IPS DF 19.7 (cell line): ENCODE results near the gene RNF148.
"Not testable (repeated sequence)": the region's sequence is repeated elsewhere in the genome, so short reads cannot be mapped to it uniquely, and the experiment has no call there.

Experiments
- DNase-seq: peaks from one replicate; pipeline ENCODE4 v3.0.0-alpha.2; 2013; ENCODE audit warnings: low read depth, low spot score

Gene RNF148

GRCh38 chr7:122691569-122692235, 11.0 kb downstream of the RNF148 start:
- DNase-seq = no peak

GRCh38 chr7:122689346-122690109, 13.2 kb downstream of the RNF148 start:
- no peak for DNase-seq

- DNase-seq = no peak
Observed at GRCh38 chr7:122688400-122688998, 14.2 kb downstream of the RNF148 start.

GRCh38 chr7:122686360-122686878, 16.3 kb downstream of the RNF148 start:
- DNase-seq = no peak

DNA sequence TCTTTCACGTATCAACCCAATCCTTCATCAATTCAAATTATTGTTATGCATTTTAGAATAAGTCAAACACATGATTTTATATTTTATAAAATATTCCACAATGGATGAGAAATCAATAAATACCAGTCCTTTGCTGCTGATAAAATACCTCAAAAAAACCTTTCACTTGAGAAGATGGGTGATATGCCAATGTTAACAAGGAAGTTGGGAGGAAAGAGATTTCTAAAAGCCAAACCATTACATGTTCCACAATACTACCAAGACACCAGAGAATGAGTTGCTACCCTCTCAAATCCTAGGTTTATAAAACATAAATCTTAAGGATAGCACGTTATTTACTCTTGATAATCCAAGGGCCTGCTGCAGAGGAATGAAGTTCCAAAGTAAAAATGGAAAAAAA, 18.2 kb downstream of the RNF148 start:
- no peak for DNase-seq

GRCh38 chr7:122682815-122683550, 19.7 kb downstream of the RNF148 start:
- no peak for DNase-seq

DNA sequence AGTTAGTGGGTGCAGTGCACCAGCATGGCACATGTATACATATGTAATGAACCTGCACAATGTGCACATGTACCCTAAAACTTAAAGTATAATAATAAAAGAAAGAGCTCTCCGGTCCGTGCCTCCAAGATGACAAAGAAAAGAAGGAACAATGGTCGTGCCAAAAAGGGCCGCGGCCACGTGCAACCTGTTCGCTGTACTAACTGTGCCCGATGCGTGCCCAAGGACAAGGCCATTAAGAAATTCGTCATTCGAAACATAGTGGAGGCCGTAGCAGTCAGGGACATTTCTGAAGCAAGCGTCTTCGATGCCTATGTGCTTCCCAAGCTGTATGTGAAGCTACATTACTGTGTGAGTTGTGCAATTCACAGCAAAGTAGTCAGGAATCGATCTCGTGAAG, 21.5 kb downstream of the RNF148 start:
- not testable (repeated sequence) for DNase-seq

GRCh38 chr7:122679813-122680212, 22.9 kb downstream of the RNF148 start:
- no peak for DNase-seq

DNA sequence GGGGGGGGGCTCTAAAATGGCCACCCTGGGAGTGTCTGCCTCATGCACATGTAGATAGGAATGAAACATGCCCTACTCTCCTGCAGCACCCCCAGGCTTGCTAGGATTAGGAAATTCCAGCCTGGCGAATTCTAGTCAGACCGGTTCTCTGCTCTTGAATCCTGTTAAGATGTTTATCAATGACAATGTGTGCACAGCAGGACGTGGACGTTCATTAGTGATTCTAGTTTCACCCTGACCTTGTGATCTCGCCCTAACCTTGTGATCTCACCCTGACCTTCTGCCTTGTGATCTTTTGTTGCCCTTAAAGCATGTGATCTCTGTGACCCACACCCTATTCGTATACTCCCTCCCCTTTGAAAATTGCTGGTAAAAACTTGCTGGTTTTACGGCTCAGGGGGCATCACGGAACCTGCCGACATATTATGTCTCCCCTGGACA, 23.4 kb downstream of the RNF148 start:
- DNase-seq = peak; percentile 99

DNA sequence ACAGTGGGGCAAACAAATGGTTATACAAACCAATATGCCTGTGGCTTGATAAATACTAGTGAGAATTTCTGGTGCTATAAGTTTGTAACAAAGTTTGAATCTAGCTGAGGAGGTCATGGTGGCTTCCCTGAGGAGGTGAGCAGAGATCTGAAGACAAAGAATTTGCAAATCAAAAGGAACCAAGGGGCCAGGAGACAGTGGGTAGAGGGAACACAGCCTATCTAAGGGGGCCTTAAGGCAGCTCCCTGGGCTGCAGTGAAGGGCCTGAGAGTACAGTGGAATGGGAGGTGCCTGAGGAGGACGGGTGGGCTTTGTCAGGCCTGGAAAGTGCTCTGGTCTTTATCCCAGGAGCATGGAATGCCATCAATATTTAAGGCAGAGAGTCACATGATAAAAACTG, 25.6 kb downstream of the RNF148 start:
- no peak for DNase-seq

DNA sequence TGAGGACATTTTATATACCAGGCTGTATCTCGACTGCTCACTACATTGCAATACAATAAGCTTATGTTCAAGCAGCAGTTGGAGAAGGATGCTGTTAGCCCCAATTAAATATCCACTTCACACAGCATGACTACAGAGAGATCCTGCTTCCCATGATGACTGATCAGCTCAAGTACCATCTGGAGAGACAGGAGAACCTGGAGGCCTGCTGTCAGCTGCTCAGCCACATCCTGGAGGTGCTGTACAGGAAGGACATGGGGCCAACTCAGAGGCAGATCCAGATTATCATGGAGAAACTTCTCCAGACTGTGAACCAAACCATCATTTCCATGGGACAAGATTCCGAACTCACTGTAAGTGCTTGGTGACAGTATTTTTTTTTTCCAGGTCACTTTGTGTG, 26.3 kb downstream of the RNF148 start:
- DNase-seq = no peak

- no peak for DNase-seq
Observed at GRCh38 chr7:122675621-122676020, 27.1 kb downstream of the RNF148 start.

GRCh38 chr7:122675011-122675410, 27.7 kb downstream of the RNF148 start:
- no peak for DNase-seq

DNA sequence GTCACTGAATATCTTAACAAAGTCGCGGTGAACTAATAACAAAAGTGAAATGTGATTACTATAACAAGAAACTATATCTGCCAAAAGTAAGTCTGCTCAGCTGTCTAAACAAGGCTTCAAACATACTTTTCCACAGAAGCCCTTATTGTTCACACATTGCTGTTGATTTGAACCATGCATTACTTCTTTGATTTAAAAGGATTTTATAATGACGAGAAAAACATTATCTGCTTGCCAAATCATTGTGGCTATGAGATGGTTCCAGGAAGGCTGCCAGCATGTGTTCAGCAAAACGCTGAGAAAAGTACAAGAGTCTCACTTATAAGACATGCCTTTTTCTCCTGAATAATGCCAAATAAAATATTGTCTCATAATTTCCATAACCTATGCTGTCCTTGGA, 28.2 kb downstream of the RNF148 start:
- no peak for DNase-seq

DNA sequence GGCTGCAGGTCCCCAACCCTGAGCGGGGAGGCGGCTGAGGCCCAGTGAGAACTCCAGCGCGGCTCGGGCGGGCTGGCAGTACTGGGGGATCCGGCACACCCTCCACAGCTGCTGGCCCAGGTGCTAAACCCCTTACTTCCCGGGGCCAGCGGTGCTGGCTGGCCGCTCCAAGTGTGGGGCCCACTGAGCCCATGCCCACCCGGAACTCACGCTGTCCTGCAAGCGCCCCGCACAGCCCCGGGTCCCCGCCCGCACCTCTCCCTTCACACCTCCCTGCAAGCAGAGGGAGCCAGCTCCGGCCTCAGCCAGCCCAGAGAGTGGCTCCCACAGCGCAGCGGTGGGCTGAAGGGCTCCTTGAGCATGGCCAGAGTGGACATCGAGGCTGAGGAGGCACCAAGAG, 28.8 kb downstream of the RNF148 start:
- no peak for DNase-seq

DNA sequence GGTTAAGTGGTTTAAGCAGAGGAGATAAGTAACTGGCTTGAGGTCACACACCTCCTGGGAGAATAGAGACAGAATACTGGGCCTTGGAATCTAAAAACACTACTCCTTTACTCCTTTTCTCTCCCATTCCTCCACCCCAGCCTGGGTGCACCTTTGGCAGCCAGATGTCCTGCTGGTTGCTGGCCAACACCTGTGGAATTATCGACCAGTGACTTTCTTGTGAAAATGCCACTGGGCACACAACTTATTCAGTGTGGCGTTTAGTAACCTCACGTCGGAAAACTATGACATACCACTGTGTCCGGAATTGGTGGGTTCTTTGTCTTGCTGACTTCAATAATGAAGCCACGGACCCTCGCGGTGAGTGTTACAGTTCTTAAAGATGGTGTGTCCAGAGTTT, 30.2 kb downstream of the RNF148 start:
- no peak for DNase-seq

- DNase-seq = no peak
Observed at GRCh38 chr7:122663733-122664132, 39.0 kb downstream of the RNF148 start.

DNA sequence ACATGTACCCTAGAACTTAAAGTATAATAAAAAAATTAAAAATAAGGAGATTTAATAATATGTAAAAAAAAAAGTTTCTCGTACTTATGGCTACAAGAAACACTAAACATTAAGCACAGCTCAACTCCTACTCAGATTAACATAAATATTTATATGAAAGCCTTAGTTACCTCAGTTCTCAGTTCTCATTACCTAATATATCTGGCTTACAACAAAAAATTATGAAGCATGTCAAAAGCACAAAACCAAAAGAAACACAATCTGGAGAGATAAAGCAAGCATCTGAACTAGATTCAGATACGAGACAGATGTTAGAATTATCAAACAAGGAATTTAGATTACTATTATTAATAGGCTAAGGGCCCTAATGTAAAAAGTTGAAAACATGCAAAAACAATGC, 43.9 kb downstream of the RNF148 start:
- DNase-seq = no peak

- no peak for DNase-seq
Observed at GRCh38 chr7:122653685-122654084, 49.0 kb downstream of the RNF148 start.

- no peak for DNase-seq
Observed at GRCh38 chr7:122652876-122653275, 49.8 kb downstream of the RNF148 start.
